ENCODE measurements around the gene CEP89.
"Not testable (repeated sequence)": the region's sequence is repeated elsewhere in the genome, so short reads cannot be mapped to it uniquely, and the experiment has no call there.

- TF ChIP-seq CTCF, POLR2A (IDR thresholded peaks at IDR 0.05): not testable (repeated sequence)
These were observed 25.3 kb upstream of the CEP89 start for GRCh38 chr19:32997061-32997464.
